ENCODE measurements around the gene ZFAND4.
"Not testable (repeated sequence)": the region's sequence is repeated elsewhere in the genome, so short reads cannot be mapped to it uniquely, and the experiment has no call there.

Gene ZFAND4

GRCh38 chr10:45672181-45673073 lies at the start of gene ZFAND4:
ZFAND4 (minus strand) TSS chr10:45672772; CDS start chr10:45663725, 9,047 bp downstream.
- DNase-seq, result peak; percentile 92 to 96

GRCh38 chr10:45721503-45721902 lies 48.9 kb upstream of the ZFAND4 start:
- not testable (repeated sequence) for DNase-seq

DNA sequence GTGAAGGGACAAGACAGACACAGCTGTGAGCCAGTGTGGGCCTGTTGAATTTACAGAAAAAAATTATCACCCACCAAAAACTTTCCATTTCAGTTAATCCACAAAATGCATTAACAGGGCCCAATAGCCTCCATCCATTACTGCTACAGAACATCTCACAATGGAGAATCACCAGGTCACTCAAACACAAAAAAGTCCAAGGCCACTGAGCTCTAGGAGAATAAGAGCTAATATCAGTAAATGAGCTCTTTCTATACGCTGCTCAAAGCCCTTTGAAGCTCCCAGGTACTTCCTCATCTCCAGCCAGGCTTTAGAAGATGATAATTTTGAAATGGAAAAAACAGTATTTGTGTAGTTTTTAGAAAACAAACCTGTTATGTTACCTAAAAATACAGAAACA lies 45.1 kb upstream of the ZFAND4 start:
- DNase-seq, result not testable (repeated sequence)

GRCh38 chr10:45717053-45717452 lies 44.5 kb upstream of the ZFAND4 start:
- not testable (repeated sequence) for DNase-seq

GRCh38 chr10:45711223-45711622 lies 38.7 kb upstream of the ZFAND4 start:
- DNase-seq, result not testable (repeated sequence)

GRCh38 chr10:45710200-45710796 lies 37.7 kb upstream of the ZFAND4 start:
- not testable (repeated sequence) for DNase-seq

DNA sequence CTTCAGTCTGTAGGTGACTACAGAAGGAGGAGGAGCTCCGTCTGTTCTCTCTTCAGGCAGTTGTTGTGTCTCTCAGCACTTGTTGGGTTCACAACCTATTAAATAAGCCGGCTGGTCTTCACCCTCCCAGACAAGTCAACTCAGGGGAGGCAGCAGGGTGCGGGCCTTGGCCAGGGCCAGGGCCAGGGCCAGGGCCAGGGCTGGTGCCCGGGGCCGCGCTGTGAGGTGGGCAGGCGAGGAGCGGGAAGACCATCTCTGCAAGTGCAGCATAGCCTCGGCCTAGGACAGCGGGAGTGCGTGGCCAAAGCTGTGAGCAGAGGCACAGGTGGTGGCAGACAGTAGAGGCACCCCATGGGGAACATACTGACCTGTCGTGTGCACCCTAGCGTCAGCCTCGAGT lies 5.9 kb upstream of the ZFAND4 start:
- DNase-seq, result not testable (repeated sequence)

DNA sequence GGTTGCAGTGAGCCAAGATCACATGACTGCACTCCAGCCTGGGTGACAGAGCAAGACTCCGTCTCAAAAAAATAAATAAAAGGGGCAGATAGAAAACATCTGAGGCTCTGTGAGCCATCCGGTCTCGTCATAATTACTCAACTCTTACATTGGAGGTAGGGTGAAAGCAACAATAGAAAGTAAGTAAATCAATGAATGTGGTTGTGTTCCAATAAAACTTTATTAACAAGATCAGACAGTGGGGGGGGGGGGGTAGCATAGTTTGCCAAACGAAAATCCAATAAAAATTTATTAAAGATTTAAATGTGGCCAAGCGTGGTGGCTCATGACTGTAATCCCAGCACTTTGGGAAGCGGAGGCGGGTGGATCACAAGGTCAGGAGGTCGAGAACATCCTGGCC lies 2.8 kb upstream of the ZFAND4 start:
- DNase-seq, result no peak

DNA sequence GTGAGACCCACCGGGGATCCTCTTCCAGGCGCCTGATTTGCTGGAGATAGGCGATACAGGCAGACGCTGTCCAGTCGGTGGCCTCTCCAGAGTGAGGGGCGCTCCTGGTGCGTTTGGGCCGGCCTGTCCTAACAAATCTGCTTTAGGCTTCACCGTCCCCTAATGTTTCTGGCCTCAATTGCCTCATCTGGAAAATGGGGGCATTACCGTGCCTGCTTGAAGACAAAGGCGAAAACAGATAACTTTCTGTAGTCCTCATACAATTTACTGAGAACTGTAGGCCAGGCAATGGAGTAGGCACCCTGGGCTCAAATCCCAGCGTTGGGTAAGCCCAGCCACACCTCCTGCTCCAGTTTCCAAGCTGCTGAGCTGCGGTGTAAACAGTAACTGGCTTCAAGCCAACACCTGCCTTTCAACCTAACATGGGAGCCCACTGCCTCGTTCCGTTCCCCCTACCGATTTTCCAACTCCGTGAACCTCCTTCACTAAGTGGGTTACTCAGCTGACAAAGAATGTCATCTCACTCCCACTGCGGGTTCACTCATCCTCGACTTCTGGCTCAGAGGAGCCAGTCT lies 589 bp upstream of the ZFAND4 start:
- no peak for DNase-seq

DNA sequence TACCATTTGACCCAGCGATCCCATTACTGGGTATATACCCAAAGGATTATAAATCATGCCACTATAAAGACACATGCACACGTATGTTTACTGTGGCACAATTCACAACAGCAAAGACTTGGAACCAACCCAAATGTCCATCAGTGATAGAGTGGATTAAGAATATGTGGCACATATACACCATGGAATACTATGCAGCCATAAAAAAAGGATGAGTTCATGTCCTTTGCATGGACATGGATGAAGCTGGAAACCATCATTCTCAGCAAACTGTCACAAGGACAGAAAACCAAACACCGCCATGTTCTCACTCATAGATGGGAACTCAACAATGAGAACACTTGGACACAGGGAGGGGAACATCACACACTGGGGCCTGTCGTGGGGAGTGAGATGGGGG lies 1.3 kb downstream of the ZFAND4 start:
- not testable (repeated sequence) for DNase-seq

DNA sequence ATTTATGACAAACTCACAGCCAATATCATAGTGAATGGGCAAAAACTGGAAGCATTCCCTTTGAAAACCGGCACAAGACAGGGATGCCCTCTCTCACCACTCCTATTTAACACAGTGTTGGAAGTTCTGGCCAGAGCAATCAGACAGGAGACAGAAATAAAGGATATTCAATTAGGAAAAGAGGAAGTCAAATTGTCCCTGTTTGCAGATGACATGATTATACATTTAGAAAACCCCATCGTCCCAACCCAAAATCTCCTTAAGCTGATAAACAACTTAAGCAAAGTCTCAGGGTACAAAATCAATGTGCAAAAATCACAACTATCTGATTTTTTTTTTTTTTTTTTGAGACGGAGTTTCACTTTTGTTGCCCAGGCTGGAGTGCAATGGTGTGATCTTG lies 2.7 kb downstream of the ZFAND4 start:
- not testable (repeated sequence) for DNase-seq

DNA sequence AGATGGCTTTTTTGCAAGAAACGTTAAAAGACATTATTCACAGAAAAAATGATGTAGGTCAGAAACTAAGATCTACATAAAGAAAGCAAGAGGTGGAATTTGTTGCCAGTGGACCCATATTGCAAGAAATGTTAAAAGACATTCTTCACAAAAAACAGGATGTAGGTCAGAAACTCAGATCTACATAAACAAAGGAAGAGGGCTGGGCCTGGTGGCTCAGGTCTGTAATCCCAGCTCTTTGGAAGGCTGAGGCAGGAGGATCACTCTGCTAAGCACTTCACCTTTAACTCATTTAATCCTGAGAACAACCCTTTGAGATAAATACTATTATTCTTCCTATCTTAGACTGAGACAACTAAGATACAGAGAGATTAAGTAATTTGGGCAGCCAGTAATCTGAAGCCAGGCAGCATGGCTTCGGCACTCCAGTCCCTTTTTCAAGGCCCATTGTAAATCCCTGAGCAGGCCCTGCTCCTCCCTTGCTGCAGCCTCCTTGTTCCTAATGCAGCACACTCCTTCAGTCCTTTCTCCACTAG lies 11.6 kb downstream of the ZFAND4 start:
- DNase-seq, result no peak

DNA sequence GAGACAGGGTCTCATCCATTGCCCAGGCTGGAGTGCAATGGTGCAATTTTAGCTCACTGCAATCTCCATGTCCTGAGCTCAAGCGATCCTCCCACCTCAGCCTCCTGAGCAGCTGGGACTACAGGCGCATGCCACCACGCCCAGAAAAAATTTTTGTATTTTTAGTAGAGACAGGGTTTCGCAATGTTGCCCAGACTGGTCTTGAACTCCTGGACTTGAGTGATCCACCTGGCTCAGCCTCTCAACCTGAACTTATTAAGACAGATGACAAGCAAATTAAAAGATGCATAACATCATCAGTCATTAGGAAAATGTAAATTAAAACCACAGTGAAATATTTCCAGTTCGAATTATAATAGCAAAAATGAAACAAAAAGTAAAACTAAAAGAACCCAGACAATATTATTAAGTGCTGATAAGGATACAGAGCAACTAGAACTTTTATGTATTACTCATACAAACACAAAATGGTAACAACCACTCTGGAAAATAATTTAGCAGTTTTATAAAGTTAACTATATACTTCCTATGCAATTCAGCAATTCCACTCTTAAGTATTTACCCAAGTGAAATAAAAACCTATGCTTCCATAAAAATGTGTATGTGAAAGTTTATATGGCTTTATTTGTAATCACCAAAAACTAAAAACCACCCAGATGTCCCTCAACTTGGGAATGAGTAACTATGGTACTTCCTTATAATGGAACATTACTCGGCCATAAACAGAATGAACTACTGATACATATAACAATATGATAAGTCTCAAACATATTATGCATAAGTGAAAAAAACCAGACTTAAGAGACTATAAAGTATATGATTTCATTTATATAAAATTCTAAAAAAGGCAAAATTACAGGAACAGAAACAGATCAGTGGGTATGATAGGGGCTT lies 15.3 kb downstream of the ZFAND4 start:
- no peak for DNase-seq

GRCh38 chr10:45655219-45655618 lies 17.4 kb downstream of the ZFAND4 start:
- DNase-seq, result no peak

GRCh38 chr10:45654753-45655141 lies 17.8 kb downstream of the ZFAND4 start:
- not testable (repeated sequence) for DNase-seq

DNA sequence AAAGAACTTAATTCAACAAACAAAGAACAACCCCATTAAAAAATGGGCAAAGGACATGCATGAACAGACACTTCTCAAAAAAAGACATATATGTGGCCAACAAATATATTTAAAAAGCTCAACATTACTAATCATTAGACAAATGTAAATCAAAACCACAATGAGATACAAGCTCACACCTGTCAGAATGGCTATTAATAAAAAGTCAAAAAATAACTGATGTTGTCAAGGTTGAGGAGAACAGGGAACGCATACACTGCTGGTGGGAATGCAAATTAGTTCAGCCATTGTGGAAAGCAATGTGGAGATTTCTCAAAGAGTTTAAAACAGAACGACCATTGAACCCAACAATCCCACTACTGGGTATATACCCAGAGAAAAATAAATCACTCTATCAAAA lies 19.1 kb downstream of the ZFAND4 start:
- no peak for DNase-seq

GRCh38 chr10:45652511-45652910 lies 20.1 kb downstream of the ZFAND4 start:
- DNase-seq, result no peak

DNA sequence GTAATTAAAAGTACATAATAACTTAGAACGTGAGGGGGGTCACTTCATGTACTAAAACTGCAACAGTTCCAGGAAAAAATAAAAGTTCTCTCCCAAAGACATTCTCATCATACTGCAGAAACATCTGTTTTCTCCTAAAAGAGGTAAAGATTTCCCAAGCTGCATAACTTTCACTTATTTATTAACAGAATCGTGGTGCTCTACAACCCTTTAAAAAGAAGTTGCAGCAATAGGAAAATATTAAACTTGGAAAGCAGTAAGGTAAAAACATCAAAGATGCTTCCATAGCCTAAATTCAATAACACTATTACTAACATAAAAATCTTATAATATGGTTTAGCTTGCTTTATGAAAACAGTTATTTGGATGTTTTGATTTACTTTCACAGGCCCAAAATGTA lies 23.3 kb downstream of the ZFAND4 start:
- DNase-seq, result no peak

GRCh38 chr10:45647118-45647517 lies 25.5 kb downstream of the ZFAND4 start:
- no peak for DNase-seq

DNA sequence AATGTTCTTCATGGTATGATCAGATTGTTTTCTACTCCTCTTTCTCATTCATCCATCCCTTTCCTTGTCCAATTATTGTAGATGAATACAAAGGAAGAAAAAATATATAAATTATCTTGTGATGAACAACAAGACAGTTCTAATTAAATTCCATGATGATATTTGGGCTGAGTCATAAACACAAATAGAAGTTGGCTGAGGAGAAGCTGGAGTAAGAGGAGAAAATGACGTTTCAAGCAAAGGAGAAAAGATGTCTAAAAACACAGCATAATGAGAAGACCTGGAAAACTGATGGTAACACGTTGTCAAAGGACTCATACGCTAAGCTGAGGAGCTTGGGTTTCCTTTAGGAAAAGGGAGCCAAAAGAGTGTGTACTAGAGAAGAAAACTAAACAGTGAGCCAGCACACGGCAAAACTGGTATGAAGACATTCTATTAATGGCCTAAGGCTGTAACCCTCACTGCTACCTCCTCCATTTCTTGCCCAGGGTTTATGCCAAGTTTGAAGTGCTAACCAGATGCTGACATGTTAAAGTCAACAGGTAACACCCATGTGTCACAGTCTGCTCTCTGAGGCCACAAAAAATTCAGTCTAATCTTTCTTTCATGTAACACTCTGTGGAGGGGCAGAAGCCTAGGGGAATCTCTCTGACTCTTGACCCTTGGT lies 26.1 kb downstream of the ZFAND4 start:
- DNase-seq, result no peak

GRCh38 chr10:45644527-45644926 lies 28.0 kb downstream of the ZFAND4 start:
- DNase-seq, result no peak

GRCh38 chr10:45640941-45641340 lies 31.6 kb downstream of the ZFAND4 start:
- DNase-seq, result no peak
